A673 (cell line): Measurements from ENCODE around the gene DYNLT2B.

Source experiments
- CTCF ChIP-seq: fragments of 300-800, 200-600 bp; sonication (generic); conservative IDR thresholded peaks from 2 replicates; pipeline ENCODE4 v1.5.1; 2017; ENCODE audit warnings: low read depth, mild to moderate bottlenecking, antibody characterized with exemption, low read length, moderate library complexity, mixed read lengths
- EZH2 ChIP-seq: fragments of 200-600 bp; sonication (generic); IDR thresholded peaks from 2 replicates; pipeline ENCODE4 v1.6.1; 2017; ENCODE audit warnings: borderline replicate concordance, low read depth, mild to moderate bottlenecking, mixed read lengths, antibody characterized with exemption, low read length; ENCODE audit not compliant: poor library complexity, severe bottlenecking

GRCh38 chr3:196326936-196327335 is 8.9 kb upstream of the DYNLT2B start:
- TF ChIP-seq CTCF (no peak), EZH2 (no peak)
